IPS-18a (cell line): ENCODE results near the gene YRDC.

Experiments used
- H3K27ac ChIP-seq: one replicate; pipeline ENCODE4 v1.5.1; 2013; ENCODE audit warnings: low read length
- H3K27me3 ChIP-seq: one replicate; pipeline ENCODE4 v1.6.1; 2013; ENCODE audit warnings: mild to moderate bottlenecking, low read length; ENCODE audit not compliant: control insufficient read depth, insufficient read depth
- H3K36me3 ChIP-seq: one replicate; pipeline ENCODE4 v1.6.1; 2013; ENCODE audit warnings: low read depth, low read length; ENCODE audit not compliant: control insufficient read depth
- H3K4me1 ChIP-seq: one replicate; pipeline ENCODE4 v1.6.1; 2013; ENCODE audit warnings: low read depth, low read length; ENCODE audit not compliant: control insufficient read depth
- H3K4me3 ChIP-seq: one replicate; pipeline ENCODE4 v1.5.1; 2013; ENCODE audit warnings: low read length
- H3K9ac ChIP-seq: one replicate; pipeline ENCODE4 v1.6.1; 2013; ENCODE audit warnings: mild to moderate bottlenecking, low read length, moderate library complexity
- H3K9me3 ChIP-seq: one replicate; pipeline ENCODE4 v1.6.1; 2013; ENCODE audit warnings: low read depth, low read length; ENCODE audit not compliant: control insufficient read depth

Gene YRDC, protein sequence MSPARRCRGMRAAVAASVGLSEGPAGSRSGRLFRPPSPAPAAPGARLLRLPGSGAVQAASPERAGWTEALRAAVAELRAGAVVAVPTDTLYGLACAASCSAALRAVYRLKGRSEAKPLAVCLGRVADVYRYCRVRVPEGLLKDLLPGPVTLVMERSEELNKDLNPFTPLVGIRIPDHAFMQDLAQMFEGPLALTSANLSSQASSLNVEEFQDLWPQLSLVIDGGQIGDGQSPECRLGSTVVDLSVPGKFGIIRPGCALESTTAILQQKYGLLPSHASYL

DNA sequence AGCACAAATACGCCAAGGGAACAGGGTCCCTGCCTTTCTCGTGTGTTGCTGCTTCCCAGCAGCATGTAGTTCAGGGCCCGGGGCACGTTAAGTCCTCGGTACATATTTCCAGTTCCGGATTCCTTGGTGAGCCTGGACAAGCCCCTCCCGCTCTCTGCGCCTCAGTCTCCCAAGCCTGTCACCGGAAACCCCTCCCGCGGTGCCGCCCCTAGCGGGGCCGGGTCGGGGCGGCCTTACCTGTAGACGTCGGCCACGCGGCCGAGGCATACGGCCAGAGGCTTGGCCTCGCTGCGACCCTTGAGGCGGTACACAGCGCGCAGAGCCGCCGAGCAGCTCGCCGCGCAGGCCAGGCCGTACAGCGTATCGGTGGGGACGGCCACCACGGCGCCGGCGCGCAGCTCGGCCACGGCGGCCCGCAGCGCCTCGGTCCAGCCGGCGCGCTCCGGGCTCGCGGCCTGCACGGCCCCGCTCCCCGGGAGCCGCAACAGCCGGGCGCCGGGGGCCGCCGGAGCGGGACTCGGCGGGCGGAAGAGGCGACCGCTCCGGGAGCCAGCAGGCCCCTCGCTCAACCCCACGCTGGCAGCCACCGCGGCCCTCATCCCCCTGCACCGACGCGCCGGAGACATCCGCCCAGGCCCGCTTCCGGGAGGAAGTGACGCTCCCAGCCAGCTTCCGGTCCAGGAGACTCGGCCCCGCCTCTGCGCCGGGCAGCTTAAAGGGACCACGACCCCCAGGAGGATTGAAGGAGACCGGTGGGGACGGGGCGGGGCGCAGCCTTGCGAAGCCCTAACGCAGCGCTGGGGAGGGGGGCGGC lies at the start of gene YRDC, which contains the start of gene C1orf122:
Gene YRDC, minus strand, starts transcription at position 654 of the 814 bp plus-strand sequence. Its CDS starts 28 bp downstream, at position 626.
Gene C1orf122, plus strand, starts transcription at position 236 of the 814 bp plus-strand sequence. CDS start 615 bp downstream, outside the sequence.
- Histone ChIP-seq H3K9ac (peak within 1 kb of the TSS; percentile 78), H3K27ac (peak within 1 kb of the TSS; percentile 42), H3K36me3 (peaks cover 37% of the 10 kb centered on the region), H3K27me3 (no peaks in the 10 kb centered on the region), H3K4me3 (peak within 1 kb of the TSS; percentile 97), H3K9me3 (no peaks in the 10 kb centered on the region), H3K4me1 (peaks cover 9% of the 10 kb centered on the region)

DNA sequence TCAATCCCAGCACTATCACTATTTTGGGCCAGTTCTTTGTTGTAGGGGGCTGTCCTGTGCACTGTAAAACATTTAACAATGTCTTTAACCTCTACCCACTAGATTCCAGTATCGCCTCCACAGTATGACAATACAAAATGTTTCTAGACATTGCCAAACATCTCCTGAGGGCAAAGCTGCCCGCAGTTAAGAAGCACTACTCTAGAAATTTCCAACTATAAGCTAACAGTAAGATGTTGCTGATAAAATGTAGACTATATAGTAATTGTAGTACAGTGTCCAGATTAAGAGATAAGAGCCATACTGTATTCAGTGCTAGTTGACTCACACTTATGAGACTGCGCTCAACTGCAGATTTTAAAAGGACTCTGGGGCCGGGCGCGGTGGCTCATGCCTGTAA lies 46.4 kb upstream of the YRDC start:
- Histone ChIP-seq H3K4me1 (no peaks in the 10 kb centered on the region), H3K36me3 (peaks cover 16% of the 10 kb centered on the region), H3K27ac (no peak overlapping the region), H3K9ac (no peak overlapping the region), H3K27me3 (no peaks in the 10 kb centered on the region), H3K4me3 (no peak overlapping the region), H3K9me3 (no peaks in the 10 kb centered on the region)

DNA sequence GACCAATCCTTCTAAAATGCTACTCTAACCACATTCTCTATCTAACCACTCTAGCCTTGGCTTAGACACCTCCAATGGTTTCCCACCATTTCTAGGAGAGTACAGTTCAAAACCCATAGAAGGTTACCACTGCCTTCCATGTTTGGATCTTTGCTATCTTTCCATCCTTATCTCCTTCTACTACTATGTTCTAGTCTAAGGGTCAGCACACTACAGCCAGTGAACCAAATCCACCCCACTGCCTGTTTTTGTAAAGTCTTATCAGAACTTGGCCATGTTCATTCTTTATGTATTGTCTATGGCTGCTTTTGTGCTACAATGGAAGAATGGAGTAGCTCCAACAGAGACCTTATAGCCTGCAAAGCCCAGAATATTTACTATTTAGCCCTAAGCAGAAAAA lies 45.1 kb upstream of the YRDC start:
- Histone ChIP-seq H3K4me1 (no peaks in the 10 kb centered on the region), H3K4me3 (no peak overlapping the region), H3K27ac (no peak overlapping the region), H3K9ac (no peak overlapping the region), H3K9me3 (no peaks in the 10 kb centered on the region), H3K36me3 (peaks cover 16% of the 10 kb centered on the region), H3K27me3 (no peaks in the 10 kb centered on the region)

DNA sequence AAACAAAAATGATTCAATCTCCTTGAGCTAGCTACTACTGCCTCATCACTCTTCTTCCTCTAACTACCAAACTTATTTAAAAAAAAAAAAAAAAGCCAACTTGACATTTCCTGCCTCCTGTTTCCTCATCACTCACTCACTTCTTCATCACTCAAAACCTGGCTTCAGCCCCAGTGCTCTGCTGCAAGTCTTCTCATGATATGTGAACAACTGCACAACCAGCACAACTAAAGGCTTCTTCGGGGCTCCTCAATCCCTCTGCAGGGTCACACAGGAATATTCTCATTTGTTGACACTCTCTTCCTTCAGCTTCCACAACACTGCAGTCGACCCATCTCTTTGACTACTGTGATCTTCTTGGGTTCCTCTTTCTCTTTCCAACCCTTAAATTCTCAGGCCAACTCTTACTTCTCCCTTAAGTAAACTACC lies 43.8 kb upstream of the YRDC start:
- Histone ChIP-seq H3K4me3 (no peak overlapping the region), H3K27me3 (no peaks in the 10 kb centered on the region), H3K9me3 (no peaks in the 10 kb centered on the region), H3K27ac (no peak overlapping the region), H3K9ac (no peak overlapping the region), H3K4me1 (no peaks in the 10 kb centered on the region), H3K36me3 (peaks cover 8% of the 10 kb centered on the region)

DNA sequence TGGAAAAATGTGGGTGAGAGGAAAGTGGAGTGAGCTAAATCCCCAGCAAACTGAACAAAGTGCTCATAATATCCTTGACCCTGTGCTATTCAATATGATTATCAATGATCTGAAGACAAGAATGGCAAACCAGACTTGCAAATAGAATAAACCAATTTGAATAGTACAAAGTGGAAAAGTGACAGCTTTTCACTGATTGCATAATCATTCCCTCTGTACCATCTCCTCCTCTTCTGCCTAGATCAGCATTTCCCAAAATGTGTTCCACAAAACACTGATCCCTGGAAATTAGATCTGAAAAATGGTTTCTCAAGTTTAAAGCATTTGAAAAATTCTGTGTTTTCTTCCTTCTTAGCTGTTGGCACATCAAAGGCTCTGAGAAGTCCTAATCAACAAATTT lies 43.3 kb upstream of the YRDC start:
- Histone ChIP-seq H3K36me3 (peaks cover 6% of the 10 kb centered on the region), H3K4me1 (no peaks in the 10 kb centered on the region), H3K27me3 (no peaks in the 10 kb centered on the region), H3K9ac (no peak overlapping the region), H3K9me3 (no peaks in the 10 kb centered on the region), H3K27ac (no peak overlapping the region), H3K4me3 (no peak overlapping the region)

DNA sequence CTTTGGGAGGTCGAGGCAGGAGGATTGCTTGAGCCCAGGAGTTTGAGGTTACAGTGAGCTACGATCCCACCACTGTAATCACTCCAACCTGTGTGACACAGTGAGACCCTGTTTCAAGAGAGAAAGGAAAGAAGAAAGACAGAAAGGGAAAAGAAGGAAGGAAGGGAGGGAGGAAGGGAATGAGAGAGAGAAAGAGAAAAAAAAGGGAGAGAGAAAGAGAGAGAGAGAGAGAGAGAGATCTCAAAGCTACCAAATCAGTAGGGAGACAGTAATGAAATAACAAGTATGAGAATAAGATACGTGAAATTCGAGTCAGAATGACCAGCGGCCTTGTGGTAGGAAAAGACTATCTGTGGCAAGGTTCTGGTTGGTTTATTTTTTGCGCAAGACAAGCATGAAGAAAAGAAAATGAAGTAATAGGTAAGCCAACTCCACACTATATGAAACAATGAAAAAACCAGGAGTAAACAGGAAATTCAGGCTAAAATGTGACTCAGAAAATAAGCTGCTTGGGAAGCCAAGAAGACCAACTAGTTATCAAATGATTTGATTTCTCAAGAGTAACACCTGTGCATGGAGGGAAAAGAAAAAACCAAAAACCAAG lies 42.4 kb upstream of the YRDC start:
- Histone ChIP-seq H3K4me1 (no peaks in the 10 kb centered on the region), H3K27ac (no peak overlapping the region), H3K9me3 (no peaks in the 10 kb centered on the region), H3K36me3 (peaks cover 6% of the 10 kb centered on the region), H3K4me3 (no peak overlapping the region), H3K27me3 (no peaks in the 10 kb centered on the region), H3K9ac (no peak overlapping the region)

DNA sequence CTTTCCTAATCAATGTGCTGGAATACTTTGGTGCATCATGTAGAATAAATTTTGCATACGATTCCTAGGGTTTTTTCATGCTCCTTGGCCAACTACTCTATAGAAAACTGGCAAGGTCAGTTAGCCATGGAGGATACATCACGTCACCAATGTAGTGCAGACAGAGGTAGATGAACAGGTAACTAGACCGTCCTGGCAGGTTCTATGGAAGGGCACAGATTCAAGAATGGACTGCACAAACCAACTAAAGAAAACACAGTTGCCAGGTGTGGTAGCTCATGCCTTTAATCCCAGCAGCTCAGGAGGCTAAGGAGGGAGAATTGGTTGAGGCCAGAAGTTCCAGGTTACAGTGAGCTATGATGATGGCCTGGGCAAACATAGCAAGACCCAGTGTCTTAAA lies 41.5 kb upstream of the YRDC start:
- Histone ChIP-seq H3K36me3 (no peaks in the 10 kb centered on the region), H3K27me3 (no peaks in the 10 kb centered on the region), H3K27ac (no peak overlapping the region), H3K4me3 (no peak overlapping the region), H3K9me3 (no peaks in the 10 kb centered on the region), H3K9ac (no peak overlapping the region), H3K4me1 (no peaks in the 10 kb centered on the region)

DNA sequence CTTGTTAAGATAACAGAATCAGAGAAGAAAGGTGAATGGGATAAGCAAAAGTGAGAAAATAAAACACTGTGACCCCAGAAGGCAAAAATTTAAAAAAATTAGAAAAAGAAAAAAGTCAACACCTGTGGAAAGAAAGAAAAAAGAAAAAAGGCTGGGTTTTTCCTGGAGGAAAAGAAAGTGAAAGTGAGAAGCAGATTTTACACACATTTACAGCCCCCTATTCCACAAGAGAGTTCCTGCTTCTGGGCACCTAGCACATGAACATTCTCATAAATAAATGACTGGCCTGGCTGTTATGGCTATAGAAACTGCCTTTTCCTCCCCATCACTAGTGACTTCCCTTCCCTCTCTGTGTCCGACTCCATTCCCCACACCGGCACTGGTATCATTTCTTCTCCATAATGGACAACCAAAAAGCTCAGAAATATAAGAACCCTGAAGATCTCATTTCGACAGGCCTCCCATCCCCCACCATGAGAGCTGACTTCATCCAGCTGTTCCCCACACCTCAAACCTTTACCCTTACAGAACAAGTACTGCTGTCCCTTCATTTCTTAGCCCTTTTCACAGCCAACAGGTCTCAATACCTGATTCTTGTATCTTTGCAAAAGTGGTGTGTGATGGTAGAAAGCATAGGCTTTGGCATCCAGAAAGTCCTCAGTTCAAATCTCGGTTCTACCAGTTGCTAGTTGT lies 38.8 kb upstream of the YRDC start:
- Histone ChIP-seq H3K9me3 (no peaks in the 10 kb centered on the region), H3K4me1 (no peaks in the 10 kb centered on the region), H3K36me3 (no peaks in the 10 kb centered on the region), H3K9ac (no peak overlapping the region), H3K4me3 (no peak overlapping the region), H3K27ac (no peak overlapping the region), H3K27me3 (no peaks in the 10 kb centered on the region)

DNA sequence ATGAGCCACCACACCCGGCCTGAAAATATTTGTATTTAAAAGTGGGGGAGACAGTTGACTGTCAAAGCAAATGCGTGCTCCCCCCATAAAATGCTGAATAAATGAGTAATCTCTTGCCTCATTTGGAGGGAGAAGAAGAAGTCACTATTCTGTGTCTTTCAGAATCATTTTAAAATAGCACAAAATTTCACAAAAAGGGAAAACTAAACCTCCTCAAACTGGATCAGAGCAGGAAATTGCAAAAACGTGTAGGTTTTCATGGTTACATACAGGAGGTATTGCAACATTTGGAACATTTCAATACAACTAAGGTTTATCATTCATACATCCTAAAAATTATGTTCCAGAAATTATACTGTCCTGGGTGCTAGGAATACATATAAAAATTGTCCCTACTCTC lies 37.8 kb upstream of the YRDC start:
- no peaks in the 10 kb centered on the region for H3K27me3 ChIP-seq
- no peak overlapping the region for H3K9ac ChIP-seq
- no peaks in the 10 kb centered on the region for H3K36me3 ChIP-seq
- H3K9me3 ChIP-seq, result no peaks in the 10 kb centered on the region
- no peak overlapping the region for H3K27ac ChIP-seq
- no peaks in the 10 kb centered on the region for H3K4me1 ChIP-seq
- H3K4me3 ChIP-seq, result no peak overlapping the region

DNA sequence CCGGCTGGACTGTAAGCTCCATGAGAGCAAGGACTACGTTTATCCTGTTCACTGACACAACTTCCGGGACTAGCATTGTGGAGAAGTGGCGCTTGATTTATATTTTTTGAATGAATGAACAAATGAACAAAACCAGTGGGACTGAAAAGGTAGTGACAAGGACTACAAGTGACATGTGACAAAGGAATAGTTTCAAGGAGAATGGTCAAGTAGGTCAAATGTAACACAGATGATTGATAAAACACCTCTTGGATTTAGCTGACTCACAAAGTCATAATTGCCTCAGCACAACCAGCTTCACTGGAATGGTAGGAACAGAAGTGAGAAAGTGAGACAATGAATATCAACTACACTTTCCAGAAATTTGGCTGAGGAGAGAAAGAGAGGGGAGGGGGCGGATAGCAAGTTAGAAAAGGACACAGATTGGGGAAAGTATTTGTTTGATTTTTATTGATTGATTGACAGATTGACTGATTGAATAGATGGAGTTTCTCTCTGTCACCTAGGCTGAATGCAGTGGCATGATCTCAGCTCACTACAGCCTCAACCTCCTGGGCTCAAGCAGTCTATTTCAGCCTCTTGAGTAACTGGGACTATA lies 37.1 kb upstream of the YRDC start:
- Histone ChIP-seq H3K4me1 (no peaks in the 10 kb centered on the region), H3K9ac (no peak overlapping the region), H3K9me3 (no peaks in the 10 kb centered on the region), H3K36me3 (peaks cover under 1% of the 10 kb centered on the region), H3K27me3 (no peaks in the 10 kb centered on the region), H3K4me3 (no peak overlapping the region), H3K27ac (no peak overlapping the region)

DNA sequence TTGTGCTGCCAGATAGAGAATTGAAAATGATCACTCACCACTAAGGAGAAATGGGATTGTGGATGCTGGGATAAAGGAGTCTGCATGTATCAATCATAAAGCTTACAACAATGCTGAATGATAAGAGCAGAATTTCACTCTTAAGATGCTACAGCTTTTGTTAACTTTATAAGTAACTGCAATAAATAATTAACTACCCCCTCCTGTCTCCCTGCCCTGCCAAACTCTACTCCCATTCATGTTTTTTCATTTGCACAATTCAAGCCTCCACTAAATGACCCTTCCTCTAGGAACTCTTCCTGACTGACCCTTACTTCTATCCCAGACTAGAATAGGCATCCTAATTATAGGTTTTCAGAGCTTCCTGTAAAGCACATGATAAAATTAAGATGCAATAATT lies 36.5 kb upstream of the YRDC start:
- no peak overlapping the region for H3K4me3 ChIP-seq
- peaks cover 7% of the 10 kb centered on the region for H3K36me3 ChIP-seq
- no peak overlapping the region for H3K9ac ChIP-seq
- H3K4me1 ChIP-seq, result no peaks in the 10 kb centered on the region
- no peaks in the 10 kb centered on the region for H3K9me3 ChIP-seq
- H3K27me3 ChIP-seq, result no peaks in the 10 kb centered on the region
- H3K27ac ChIP-seq, result no peak overlapping the region
